Right atrium auricular region (tissue), 2 donors: ENCODE results near the gene MAOB. TPM values are rescaled to one million over a fixed set of nuclear protein-coding genes. Genes with fewer than 3 reads are reported as not detected.
A peak's percentile ranks its signal among the peaks of the same experiment; 100 is the strongest.

Source experiments
- DNase-seq: peaks from one replicate; pipeline ENCODE4 v3.0.0-alpha.2; 2019; ENCODE audit warnings: low spot score
- H3K27ac ChIP-seq, 2 donors: fragments of 200-600 bp; sonication (generic); 1 replicate in 1 of 2; 2 replicates in 1 of 2; pipeline ENCODE4 v1.5.1; 2016 to 2019
- H3K27me3 ChIP-seq, 2 donors: fragments of 200-600 bp; sonication (generic); one replicate each; pipeline versions ENCODE4 v1.5.1 to v1.6.0; 2017 to 2019
- H3K36me3 ChIP-seq: fragments of 200-600 bp; sonication (generic); one replicate; pipeline ENCODE4 v1.5.1; 2016
- H3K4me1 ChIP-seq, 2 donors: fragments of 200-600 bp; sonication (generic); one replicate each; pipeline versions ENCODE4 v1.5.1 to v1.6.0; 2017 to 2019
- H3K4me3 ChIP-seq, 2 donors: fragments of 200-600 bp; sonication (generic); 1 replicate in 1 of 2; 2 replicates in 1 of 2; pipeline ENCODE4 v1.5.1; 2017 to 2019; ENCODE audit warnings: mild to moderate bottlenecking in 1 of 2, moderate library complexity in 1 of 2
- H3K9me3 ChIP-seq, 2 donors: fragments of 200-600 bp; sonication (generic); one replicate each; pipeline ENCODE4 v1.5.1; 2019
- total RNA-seq, 2 donors: library from RNA; depleted of rRNA; stranded (reverse); fragments of >200 nt; gene quantifications; one replicate each; pipeline ENCODE4 v1.1.0, GENCODE V29; 2016
- TF ChIP-seq, protein P1 (sequence below), 2 donors: fragments of 200-600 bp; sonication (generic); IDR thresholded peaks; one replicate each; pipeline ENCODE4 v1.5.1; 2019; ENCODE audit warnings: antibody characterized with exemption in 2 of 2

Gene MAOB
- total RNA-seq, 2 donors from 2014 or later, result 21.0 to 64.3 TPM

DNA sequence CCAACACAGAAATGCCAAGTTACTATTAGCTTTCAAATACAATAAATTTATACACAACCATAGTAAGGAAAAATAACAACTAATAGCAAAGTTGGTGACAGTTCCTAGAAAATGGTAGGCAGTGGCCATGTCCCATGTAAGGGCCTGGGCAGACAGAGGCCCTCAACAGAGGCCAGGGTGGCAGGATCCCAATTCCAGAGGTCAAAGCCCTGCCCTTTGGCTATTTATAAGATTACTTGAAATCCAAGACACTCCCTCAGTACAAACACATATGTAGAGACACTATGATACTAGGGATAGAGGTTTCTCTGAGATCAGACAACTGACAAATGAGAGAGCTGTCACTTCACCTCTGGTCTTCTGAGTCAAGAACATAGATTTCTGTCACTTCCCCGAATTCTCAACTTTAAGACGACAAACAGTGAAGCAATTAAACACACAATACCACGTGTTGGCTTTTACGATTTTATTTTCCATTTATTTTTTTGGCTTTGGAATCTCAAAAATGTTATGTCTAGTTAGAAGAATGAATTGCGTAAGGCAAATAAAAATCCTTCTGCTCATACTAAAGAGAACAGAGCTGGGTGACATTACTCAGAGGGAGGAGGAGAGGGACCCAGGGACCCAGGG, 16.3 kb upstream of the MAOB start:
- no peaks in the 10 kb centered on the region for H3K9me3 ChIP-seq
- H3K27me3 ChIP-seq, result peaks cover 0 to 3% of the 10 kb centered on the region in 2 donors
- H3K4me1 ChIP-seq, result no peaks in the 10 kb centered on the region
- no peaks in the 10 kb centered on the region for H3K36me3 ChIP-seq
- TF ChIP-seq, protein P1, sequence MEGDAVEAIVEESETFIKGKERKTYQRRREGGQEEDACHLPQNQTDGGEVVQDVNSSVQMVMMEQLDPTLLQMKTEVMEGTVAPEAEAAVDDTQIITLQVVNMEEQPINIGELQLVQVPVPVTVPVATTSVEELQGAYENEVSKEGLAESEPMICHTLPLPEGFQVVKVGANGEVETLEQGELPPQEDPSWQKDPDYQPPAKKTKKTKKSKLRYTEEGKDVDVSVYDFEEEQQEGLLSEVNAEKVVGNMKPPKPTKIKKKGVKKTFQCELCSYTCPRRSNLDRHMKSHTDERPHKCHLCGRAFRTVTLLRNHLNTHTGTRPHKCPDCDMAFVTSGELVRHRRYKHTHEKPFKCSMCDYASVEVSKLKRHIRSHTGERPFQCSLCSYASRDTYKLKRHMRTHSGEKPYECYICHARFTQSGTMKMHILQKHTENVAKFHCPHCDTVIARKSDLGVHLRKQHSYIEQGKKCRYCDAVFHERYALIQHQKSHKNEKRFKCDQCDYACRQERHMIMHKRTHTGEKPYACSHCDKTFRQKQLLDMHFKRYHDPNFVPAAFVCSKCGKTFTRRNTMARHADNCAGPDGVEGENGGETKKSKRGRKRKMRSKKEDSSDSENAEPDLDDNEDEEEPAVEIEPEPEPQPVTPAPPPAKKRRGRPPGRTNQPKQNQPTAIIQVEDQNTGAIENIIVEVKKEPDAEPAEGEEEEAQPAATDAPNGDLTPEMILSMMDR (IDR thresholded peaks at IDR 0.05), result no peak
- H3K27ac ChIP-seq, result no peak overlapping the region
- no peak overlapping the region for H3K4me3 ChIP-seq
- no peak for DNase-seq

DNA sequence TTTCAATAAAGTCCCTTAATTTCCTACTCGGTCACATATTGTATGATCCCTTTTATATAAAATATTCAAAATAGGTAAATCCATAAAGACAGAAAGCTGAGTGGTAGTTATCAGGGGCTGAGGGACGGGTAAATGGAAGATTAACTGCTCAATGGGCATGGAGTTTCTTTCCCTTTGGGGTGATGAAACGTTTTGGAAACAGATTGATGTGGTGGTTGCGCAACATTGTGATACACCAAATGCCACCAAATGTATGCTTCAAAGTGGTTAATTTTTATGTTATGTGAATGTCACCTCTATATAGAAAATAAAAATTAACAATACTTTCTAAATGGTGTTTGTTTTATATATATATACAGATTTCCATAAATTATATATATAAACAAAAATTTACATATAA, 15.0 kb upstream of the MAOB start:
- no peaks in the 10 kb centered on the region for H3K4me1 ChIP-seq
- no peak overlapping the region for H3K4me3 ChIP-seq
- peaks cover 0 to 3% of the 10 kb centered on the region in 2 donors for H3K27me3 ChIP-seq
- H3K36me3 ChIP-seq, result no peaks in the 10 kb centered on the region
- H3K9me3 ChIP-seq, result no peaks in the 10 kb centered on the region
- no peak for DNase-seq
- H3K27ac ChIP-seq, result no peak overlapping the region
- TF ChIP-seq, protein P1 (IDR thresholded peaks at IDR 0.05), result no peak

DNA sequence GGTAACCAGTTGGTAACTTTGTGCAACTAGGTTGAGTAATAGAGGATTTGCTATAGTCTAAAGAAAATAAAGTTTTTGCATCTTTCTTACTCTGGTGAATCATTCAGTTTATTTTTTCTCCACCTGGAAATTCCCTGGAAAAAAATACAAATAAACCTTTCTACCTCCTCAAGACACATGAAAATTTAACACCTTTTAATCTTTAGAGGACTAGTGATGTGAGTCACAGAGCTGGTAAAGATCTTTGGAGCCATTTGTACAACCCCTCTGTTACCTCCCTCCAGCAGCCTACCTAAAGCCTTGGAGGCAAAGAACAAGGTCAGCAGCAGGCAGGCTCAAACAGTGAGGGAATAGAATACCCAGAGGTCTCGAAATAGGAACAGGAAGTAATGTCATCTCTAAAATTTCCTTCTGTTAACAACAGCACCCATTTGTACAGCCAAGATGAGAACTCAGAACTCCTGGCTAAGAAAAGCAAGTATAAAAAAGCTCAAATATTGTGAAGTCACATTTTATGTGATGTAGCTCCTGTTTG, 10.2 kb upstream of the MAOB start:
- Histone ChIP-seq H3K36me3 (no peaks in the 10 kb centered on the region), H3K4me3 (no peak overlapping the region), H3K9me3 (peaks cover 0 to 12% of the 10 kb centered on the region in 2 donors), H3K4me1 (no peaks in the 10 kb centered on the region), H3K27ac (no peak overlapping the region), H3K27me3 (no peaks in the 10 kb centered on the region)
- no peak for DNase-seq
- TF ChIP-seq, protein P1 (IDR thresholded peaks at IDR 0.05), result no peak

DNA sequence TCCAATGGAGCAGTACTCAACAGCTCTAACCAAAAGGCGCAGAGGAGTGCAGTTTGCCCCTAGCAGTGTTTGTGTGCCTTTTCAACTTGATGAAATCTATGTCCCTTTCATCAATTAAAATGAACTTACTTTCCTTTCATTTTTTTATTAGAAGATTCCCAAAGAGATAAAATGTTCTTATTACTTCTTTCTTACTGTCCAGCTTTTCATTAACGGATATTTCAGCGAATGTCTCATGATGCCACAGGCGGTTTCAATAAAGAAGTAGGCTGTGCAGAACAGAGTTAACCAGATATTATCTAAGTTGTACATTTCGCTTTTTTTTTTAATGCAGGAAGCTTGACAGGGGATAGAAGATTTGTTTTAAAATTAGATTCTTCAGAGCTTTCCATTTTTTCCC, 3.4 kb upstream of the MAOB start:
- Histone ChIP-seq H3K4me1 (no peaks in the 10 kb centered on the region), H3K9me3 (peaks cover 0 to 12% of the 10 kb centered on the region in 2 donors), H3K4me3 (no peak overlapping the region), H3K27me3 (no peaks in the 10 kb centered on the region), H3K36me3 (no peaks in the 10 kb centered on the region), H3K27ac (no peak overlapping the region)
- TF ChIP-seq, protein P1 (IDR thresholded peaks at IDR 0.05), result no peak
- DNase-seq, result no peak

DNA sequence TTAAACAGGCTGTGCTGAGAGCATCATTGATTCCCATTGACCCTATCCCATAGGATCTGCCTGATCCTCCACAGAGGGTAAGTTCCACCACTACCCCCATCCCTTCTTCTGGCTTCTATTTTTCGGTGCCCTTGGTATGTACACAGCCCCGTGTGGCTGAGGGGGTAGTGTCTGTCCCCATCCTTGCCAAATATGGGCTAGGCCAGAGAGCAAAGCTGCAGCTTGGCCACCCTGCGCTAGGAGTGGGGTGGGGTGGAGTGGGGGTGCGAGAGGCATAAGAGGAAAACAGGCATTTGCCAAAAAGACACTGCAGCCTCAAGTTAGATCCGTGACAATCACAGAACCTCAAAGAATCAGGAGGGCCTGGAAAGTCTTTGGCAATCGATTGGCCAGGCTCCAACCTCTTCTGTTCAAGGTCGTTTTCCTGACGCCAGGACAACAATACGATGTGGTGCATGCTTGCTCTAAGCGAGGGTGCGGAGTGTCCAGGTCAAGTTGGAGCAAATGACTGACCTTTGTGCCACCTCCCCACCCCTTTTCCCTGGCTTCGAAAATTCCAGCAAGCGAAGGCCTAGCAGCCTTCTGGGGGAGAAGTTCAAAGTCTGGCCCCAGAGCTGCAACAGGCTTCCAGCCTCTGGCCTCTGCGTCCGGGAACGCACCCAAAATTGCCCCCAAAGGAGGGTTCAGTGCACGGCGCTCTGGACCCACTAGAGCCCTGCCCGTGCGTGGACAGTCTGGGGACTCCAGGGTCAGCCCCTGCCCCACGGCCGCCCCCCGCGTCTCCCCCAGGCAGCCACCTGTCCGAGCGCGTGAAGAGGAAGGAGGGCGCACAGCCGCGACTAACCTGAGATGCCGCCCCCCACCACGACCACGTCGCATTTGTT, 598 bp downstream of the MAOB start:
- peaks cover 0 to 9% of the 10 kb centered on the region in 2 donors for H3K4me1 ChIP-seq
- H3K27me3 ChIP-seq, result no peaks in the 10 kb centered on the region
- H3K9me3 ChIP-seq, result no peaks in the 10 kb centered on the region
- H3K4me3 ChIP-seq, result peak overlapping the region; percentile 53 to 55
- no peak for DNase-seq
- peak overlapping the region; percentile 64 to 79 for H3K27ac ChIP-seq
- TF ChIP-seq, protein P1 (IDR thresholded peaks at IDR 0.05), result no peak
- no peaks in the 10 kb centered on the region for H3K36me3 ChIP-seq
